HG02870 (cell line): ENCODE data around the gene SFT2D3.

Experiments
- ATAC-seq: cut with Tn5 transposase; IDR thresholded peaks from one replicate; pipeline ENCODE4 v1.9.1; 2021; ENCODE audit warnings: mild to moderate bottlenecking, moderate library complexity; ENCODE audit not compliant: unreplicated experiment

The SFT2D3 gene

DNA sequence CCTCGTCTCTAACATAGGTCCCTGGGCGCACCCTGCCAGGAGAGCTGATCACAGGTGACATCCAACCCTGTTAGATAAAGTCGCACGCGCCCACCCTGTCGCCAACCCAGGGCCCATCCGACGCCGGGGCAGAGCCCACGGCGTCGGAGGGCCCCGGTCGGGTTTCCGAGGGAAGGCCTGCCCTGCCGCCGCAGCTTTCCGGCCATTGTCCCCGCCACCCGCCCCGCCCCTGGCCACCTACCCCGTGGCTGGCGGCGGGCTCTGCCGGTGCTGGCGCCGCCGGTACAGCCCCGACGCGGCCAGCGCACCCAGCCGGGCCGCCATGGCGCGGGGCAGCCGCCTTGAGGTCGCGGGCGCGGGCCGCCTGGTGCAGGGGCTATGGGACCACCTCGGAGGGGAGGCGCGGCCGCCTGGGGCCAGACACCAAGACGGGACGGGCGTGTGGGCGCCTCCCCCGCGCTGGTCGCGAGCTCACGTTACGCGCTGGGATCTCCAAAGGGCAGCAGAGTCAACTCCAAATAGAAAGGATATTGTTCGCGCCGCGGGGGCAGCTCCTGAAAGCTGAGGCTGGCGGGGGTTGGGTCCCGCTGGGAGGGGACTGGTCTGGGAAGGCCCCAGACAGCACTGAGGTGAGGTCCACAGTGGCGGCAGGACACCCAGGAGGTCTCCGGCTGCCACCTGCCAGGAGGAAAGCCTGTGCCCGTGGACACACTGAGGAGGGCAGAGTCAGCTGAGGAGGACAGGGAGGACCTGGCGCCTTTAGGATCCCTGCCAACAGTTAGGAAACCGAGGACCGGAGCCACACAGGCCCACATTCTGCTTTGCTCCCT is 37.0 kb upstream of the SFT2D3 start:
- no peak for ATAC-seq

DNA sequence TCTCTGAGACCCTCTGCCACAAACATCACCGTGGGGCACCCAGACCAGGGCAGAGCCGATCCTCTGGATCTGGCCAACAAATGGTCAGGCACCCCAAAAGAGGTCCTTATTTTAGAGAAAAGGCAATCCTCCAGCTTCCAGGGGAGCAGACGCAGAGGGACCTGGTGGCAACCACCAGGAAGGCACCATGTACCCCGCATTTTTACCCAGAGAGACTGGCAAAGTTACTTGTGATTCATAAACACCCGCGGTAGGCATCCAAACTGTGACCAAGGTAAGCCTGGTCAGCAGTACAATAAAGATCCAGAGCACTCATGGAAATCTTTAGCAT is 36.4 kb upstream of the SFT2D3 start:
- ATAC-seq: no peak

DNA sequence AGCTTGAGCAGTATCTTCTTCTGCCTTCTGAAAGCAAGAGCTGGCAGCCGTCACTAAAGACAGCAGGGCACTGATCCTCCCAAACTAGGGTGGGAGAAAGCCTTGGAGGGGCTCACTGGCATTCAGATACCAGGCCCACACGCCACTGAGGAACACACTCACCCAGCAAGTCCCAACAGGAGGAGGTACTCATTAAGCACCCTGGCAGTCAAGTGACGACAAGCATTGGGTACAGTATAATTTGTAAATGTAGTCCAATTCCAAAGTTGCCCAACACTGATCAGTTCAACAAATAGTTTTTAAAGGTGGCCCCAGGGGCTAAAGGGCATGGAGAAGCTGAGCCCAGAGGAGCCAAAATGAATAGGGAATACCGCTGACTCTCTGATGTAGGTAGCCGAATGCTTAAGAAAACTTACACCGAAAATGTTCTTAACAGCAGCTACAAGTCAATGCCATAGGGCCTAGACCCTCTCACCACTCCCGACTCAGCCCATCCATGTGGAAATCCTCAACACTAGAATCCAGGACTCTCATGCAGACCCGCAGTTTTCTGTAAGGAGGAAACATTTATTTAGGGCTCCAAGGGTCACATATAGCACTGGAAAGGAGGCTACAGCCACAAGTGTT is 35.9 kb upstream of the SFT2D3 start:
- ATAC-seq: no peak

DNA sequence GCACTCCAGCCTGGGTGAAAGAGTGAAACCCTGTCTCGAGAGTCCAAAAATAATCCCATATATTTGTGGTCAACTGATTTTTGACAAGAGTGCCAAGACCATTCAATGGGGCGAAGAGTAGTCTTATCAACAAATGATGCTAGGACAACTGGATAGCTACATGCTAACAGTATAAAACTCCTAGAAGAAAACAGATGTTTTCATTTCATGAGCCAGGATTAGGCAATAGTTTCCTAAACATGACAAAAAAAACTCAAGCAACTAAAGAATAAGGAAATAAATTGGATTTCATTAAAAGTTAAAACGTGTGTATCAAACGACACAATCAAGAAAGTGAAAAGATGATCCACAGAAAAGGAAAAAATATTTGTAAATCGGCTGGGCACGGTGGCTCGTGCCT is 32.2 kb upstream of the SFT2D3 start:
- no peak for ATAC-seq

DNA sequence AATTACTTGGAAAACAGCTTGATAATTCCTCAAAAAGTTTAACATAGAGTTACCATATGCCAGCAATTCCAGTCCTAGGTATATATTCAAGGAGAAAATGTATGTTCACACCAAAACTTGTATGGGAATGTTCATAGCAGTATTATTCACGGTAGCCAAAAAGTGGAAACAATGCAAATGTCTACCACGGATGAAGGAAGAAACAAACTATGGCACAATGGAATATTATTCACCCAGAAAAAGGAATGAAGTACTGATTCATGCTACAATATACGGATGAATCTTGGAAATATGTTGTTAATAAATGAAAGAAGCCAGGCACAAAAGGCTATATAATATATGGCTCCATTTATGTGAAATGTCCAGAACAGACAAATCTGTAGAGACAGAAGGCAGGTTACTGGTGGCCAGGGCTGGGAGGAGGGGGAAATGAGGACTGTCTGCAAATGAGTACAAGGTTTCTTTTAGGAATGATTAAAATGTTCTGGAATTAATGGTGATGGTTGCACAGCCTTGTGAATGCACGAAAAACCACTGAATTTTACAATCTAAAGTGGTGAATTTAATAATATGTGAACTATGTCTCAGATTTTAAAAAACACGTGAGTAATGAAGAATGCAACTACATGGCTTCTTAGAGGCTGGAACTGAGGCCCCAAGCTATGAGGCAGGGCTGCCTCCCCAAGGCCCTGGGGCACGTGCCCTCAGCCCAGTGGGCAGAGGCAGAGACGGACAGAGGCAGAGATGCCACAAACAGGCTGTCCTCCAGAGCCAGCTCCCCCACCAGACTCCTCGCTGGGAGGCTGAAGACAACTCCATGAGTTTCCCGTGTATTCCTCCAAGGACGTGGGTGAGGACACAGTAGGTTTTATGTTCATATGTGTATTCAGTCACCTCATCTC is 31.0 kb upstream of the SFT2D3 start:
- no peak for ATAC-seq

DNA sequence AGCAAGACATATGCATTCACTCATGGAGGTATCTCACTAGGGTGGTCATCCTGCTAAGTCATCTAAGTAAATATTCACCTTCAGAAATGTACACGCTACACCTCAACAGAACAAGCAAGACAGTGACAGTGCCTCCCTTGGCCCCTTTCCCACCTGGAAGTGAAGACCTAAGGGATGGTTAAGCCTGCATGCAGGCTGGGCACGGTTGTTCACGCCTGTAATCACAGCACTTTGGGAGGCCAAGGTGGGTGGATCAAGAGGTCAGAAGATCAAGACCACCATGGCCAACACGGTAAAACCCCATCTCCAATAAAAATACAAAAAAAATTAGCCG is 30.4 kb upstream of the SFT2D3 start:
- ATAC-seq: no peak

DNA sequence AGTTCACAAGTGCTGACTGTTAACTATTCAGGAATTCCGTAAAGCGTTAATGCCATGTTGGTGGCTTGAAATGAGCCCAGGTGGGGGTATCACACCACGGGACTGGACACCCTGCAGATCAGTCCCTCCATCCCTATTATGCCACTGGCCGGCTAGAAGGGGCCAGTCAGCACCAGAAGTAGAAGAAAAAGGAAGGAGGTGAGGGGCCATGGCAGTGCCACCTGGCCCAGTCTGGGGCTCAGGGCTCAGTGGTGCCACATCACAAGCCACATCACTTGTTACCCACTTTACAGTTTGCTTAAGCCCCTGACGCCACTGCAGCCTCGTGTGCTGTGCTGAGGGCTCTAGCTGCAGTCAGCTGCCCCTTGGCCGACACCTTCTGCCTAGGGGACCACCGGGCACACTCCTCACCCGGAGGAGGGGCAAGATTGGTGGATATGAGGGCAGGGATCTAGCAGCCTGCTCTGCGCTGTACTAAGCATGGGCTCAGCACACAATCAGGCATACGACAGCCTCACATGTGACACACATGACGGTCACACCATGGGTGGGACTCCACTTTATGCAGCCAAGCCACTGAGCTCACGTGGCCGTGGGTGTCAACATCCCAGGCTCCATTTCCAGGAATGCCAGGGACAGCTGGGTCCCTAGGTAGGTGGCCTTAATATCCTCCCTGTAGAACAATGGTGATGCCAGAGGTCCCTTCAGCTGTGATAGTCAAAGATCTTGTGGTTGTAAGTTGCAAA is 29.6 kb upstream of the SFT2D3 start:
- ATAC-seq: no peak

DNA sequence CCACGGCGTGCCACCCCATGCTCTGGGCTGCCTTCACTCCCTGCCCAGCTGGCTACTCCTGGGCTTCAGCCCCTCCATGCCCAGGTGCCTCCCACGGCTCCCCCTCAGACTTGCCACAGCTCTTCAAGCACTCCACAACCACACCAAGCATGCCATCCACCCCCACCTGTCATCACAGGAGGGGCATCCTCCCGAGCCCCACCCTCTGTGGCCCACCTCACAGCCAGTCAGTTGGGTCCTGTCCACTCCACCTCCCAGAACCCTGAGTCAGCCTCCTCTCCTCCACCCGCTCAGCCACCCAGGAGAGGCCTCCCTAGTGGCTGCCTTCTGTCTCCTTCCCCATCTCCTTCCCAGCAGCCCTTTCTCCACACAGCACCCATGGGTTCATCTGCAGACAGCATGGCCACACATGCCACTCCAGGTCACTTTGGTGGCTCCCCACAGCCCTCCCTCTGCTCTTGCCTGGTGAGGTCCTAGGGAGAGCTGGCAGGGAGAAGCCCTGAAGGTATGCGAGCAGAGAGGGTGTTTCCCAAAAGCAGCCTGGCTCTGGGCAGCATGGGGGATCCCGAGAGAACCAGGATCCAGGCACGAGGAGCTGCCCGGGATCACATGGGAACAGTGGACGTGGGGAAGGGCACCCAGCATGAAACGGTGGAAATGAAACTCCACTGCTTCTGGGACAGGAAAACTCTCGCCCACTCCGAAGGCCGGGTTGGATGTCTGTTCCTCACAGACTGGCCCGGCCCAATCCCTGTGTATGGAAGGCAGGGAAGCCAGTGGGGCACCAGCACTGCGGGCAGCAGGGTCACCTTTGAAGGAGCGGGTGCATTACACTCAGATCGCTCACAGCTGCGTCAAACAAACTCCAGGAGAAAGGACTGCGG is 28.7 kb upstream of the SFT2D3 start:
- ATAC-seq: no peak

DNA sequence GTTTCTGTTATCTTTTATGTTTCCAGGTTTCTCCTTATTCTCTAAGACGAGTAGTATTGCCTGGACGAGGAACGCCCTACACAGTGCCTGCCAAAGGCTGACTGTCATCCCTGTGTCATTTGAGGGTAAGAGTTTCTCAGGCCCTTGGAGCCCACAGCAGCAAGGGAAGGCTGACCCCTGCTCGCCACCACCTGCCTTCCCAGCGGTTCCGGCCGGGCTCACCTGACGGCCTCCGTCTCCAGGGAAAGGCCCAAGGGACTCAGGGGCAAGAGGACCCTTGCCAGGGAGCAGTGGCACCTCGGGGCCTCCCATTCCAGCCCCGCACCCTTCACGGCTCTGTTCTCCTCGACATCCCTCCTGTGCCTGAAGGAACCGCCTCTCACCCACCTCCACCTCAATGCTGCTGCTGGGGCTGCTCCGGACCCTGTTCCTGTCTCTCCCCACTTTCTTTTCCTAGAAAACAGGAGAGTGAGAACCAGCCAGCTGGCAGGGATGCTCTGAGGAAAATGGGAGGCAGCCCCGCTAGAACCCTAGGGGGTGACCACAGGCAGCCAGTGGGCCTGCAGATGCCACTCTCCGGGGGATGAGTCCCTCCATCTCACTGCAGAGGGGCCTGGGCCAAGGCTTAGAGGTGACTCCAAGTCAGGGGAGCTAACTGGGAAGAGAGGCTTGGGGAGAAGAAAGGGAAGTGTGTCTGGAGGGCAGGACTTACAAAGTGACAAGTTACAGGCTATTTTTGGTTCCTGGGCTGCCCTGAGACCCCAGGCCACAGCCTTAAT is 27.8 kb upstream of the SFT2D3 start:
- no peak for ATAC-seq

DNA sequence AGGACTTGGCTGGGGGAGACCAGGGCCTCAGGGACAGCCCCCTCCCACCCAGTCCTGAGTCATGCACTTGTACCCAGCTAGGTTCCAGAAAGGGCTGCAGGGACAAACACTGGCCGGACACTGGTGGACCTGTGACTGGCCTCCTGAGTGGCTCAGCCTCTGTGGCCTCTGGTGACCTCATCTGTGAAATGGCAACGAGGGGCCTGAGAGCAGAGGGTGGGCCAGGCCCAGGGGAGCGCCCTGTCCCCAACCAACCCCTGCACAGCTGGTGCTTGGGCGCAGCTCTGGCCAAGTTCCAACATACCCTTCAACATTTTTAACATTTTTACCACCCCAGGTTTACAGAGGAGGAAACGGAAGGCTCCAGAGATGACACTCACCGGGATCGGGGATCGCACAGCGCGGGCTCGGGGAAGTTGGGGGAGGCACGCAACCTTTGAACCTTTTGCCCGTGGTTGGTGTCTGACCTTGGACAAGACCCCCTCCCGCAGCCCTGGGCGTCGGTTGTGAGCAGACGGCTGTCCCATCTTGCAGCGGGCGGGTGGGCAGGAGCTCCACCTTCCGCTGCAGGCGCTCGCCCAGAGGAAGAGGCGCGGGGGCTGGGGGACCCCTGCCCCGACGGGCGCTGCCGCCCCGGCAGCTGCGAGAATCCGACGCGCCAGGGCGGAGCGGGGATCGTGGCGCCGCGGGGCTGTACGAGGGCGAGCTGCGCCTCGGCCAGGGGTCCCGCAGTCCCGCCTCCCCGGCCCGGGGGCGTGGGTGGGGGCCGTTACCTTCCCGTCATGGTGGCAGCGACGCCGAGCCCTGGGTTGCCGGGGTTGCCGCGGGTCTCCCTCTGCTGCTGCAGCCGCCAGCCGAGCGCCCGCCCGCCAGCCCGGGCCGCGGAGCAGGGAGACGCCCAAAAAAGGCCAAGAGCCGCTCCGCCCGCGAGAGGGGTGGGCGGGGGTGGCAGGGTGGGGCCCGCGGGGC is 26.8 kb upstream of the SFT2D3 start:
- no peak for ATAC-seq

DNA sequence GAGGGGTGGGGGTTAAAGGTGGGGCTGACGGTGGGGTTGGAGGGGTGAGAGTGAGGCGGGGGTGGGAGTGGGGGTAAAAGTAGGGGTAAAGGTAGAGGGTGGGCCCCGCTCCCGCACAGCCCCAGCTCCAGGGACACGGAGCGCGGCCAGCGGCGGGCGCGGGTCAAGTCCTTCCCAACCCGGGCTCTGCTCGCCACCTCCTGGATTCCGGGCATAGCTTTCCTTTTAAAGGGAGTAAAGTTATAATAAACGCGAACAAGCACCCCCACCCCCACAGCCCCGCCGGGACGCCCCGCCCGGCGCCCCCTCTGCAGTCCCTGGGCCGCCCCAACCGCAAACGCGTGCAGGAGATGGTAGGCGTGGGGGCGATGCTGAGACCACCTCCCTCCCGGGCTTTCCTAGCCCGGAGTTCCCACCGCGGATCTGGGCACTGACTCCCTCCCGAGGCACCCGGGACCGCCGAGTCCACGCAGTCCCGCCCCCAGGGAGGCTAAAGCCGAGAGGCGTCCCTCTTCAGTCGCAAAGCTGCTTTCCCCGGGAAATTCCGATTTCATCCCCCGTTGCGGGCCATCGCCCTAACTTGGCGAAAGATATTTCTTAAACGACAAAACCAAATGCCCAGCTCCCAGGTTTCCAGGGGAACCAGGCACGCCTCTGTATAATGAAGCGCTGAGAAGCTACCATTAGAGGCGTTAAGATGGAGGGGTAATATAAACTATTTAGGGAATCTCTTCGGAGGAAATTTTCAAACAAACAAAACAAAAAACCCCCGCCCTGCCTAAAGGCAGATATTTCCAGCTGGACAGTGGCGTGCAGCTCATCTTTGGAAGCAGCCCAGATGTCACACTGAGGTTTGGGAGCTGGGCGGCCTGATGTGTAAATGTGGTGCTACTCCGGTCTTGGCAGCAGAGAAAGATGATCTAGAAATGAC is 25.7 kb upstream of the SFT2D3 start, which contains the start of gene LIMS2:
Gene LIMS2, minus strand, starts transcription at position 200 of the 931 bp plus-strand sequence. CDS start 506 bp downstream, outside the sequence.
- ATAC-seq: no peak

DNA sequence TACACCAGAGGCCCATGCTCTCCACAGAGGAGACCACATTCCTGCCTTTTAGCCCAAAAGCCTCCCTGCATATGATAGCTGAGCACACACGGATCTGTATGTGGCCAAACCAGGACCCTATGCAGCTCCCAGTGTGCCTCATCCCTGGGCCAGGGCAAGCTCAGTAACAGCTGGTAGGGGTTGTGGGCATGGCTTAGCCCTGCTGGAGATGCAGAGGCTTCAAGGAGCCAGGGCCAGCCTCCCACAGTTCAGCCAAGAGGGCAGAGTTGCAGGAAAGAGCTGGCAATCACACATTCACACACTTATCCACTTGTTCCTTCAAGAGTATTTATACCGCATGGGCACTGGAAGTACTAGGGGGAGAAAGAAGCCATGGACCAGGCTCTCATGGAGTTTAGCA is 24.4 kb upstream of the SFT2D3 start:
- no peak for ATAC-seq

DNA sequence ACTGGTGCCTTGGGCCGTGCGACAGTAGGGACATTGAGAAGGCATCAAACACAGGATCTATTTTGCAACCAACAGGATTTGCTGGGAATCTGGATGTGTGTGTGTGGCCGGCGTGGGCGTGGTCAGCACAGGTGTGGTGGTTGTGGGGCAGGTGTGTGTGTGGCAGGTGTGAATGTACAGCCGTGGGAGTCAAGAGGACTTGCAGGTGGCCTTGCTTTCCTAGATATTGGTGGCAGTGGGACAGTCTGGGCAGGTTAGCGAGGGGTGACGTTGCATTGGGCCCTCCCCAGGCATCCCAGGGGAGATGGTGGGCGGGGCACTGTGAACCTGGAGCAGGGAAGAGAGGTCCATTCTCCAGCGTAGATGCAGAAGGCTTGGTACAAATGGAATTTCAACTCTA is 22.8 kb upstream of the SFT2D3 start:
- ATAC-seq: no peak

DNA sequence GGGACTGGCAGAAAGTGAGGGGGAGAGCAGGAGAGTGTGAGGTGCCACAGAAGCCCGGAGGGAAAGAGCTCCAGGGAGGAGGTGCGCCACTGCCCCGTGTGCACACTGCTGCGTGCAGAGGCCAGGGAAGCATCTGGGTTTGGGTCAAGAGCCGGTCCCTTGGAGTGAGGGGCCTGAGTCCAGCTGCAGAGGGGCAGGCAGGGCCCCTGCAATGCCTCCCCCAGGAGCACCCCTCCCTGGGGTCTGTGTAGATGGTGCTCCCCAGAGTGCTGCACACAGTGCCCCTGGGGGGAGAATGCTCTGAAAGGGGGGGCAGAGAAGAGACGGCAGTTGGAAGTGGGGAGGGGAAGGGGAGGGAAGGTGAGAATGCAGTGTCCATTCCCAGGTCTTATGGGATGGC is 22.3 kb upstream of the SFT2D3 start:
- ATAC-seq: no peak

DNA sequence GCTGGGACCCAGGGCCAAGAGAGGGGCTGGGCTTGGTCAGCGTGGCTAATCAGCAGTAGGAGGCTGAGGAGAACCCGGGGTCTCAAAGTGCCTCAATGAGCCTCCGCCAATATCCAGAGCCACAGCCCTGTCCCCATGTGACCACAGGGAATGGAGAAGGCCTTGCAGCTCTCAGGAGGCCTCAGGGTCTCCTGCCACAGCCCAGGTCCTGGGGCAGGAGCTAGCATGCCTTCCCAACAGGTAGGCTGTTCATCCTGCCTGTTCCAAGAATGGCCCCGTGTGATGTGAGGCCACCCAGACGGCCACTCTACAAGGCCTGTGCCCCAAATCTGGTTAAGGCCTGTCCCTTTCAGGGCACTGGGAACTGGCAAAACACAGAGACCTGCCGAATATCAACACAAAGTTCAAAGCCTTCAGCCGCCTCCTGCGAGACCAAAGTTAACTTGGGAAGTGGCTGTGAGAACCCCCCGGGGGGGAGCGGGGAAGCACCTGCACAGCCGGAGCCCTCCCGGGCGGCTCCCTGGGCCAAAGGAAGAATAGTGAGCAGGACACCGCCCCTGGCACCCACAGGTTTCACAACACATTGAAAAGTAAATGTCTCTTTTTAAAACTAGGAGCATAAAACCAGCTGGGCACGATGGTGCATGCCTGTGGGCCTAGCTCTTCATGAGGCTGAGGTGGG is 21.5 kb upstream of the SFT2D3 start:
- no peak for ATAC-seq

DNA sequence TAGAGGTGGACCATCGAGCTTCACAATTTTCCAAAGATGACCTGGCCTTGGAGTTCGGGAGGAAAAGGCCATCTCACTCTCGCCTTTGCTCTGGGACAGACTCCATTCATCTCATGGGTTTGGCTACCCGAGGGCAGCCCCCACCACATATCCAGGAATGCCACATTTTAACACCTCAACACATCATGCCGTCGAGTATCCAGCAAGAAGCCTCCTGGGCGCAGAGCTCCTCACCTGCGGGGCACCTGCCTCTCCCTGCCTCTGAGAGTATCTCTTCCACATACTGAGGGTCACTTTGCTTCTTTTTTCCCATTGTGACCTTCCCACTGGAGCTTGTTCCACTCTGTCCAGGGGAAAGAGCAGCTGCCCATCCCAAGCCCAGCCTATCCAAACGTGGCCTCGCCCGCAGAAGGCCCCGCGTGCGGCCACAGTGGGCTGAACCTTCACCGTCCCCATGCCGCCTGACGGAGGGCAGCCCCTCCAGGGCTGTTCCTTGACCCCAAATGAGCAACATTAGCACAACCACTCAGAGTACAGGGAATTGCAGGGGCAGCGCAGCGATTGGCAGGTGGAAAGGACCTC is 20.5 kb upstream of the SFT2D3 start:
- no peak for ATAC-seq
